ENCODE results near the gene GNG7. TPM values are rescaled to one million over a fixed set of nuclear protein-coding genes. Genes with fewer than 3 reads are reported as not detected.
A peak's percentile ranks its signal among the peaks of the same experiment; 100 is the strongest.
"Not testable (repeated sequence)": the region's sequence is repeated elsewhere in the genome, so short reads cannot be mapped to it uniquely, and the experiment has no call there.

Gene GNG7
- polyA plus RNA-seq, 3 donors = 1.1 to 1.6 (median 1.3) TPM

DNA sequence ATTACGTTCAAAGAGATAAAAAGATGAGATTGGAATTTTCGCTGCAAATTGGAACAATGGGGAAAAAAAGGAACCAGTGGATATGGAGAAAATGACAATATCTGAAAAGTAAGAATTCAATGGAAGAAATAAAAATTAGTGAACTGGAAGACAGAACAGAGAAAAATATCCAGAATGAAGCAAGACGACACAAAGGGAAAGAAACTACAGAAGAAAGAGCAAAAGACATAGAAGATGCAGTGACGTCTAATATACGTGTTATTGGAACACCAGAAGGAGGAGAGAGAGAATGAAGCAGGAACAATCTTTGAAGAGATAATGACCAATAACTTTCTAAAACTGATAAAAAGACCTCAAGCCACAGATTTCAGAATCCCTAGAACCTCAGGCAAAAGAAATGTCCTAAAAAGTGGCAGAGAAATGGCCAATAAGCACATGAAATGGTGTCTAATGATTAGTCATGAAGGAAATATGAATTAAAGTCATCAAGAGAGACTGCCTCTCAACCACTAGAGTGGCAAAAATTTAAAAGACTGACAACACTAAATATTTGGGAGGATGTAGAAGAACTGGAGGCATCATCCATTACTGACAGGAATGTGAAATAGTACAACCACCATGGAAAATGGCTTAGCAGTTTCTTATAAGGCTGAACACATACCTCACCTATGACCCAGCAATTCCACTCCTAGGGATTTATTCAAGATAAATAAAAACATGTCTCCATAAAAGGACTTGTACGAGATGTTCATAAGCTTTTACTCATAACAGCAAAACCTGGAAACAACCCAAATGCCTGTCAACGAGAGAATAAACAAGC lies 170.0 kb downstream of the GNG7 start:
- 100% methylated on average over 1 of the region's 7 CpGs for WGBS (ENCODE audit: insufficient coverage)
- TF ChIP-seq, protein P1, sequence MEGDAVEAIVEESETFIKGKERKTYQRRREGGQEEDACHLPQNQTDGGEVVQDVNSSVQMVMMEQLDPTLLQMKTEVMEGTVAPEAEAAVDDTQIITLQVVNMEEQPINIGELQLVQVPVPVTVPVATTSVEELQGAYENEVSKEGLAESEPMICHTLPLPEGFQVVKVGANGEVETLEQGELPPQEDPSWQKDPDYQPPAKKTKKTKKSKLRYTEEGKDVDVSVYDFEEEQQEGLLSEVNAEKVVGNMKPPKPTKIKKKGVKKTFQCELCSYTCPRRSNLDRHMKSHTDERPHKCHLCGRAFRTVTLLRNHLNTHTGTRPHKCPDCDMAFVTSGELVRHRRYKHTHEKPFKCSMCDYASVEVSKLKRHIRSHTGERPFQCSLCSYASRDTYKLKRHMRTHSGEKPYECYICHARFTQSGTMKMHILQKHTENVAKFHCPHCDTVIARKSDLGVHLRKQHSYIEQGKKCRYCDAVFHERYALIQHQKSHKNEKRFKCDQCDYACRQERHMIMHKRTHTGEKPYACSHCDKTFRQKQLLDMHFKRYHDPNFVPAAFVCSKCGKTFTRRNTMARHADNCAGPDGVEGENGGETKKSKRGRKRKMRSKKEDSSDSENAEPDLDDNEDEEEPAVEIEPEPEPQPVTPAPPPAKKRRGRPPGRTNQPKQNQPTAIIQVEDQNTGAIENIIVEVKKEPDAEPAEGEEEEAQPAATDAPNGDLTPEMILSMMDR (IDR thresholded peaks at IDR 0.05) = no peak
- Histone ChIP-seq H3K27ac (ENCODE audit: low read depth in 1 of 2, low read length in 2 of 2) (no peak overlapping the region), H2AFZ (ENCODE audit: insufficient read depth, low read depth, low read length, poor library complexity, severe bottlenecking) (no peak overlapping the region), H3K4me1 (ENCODE audit: control insufficient read depth in 1 of 2, insufficient read depth in 2 of 2, low read length in 2 of 2) (no peaks in the 10 kb centered on the region), H3K4me2 (replicated peaks; ENCODE audit: extremely low read depth, low read length, poor library complexity, severe bottlenecking) (no peak overlapping the region), H3K79me2 (ENCODE audit: insufficient read depth, low read length) (no peaks in the 10 kb centered on the region), H3K36me3 (replicated peaks in 1 of 2; ENCODE audit: control insufficient read depth in 1 of 2, insufficient read depth in 2 of 2, low read length in 2 of 2) (no peaks in the 10 kb centered on the region), H3K27me3 (ENCODE audit: control insufficient read depth in 2 of 2, insufficient read depth in 2 of 2, low read length in 2 of 2) (no peaks in the 10 kb centered on the region), H4K20me1 (ENCODE audit: insufficient read depth, low read length) (no peaks in the 10 kb centered on the region), H3K4me3 (replicated peaks in 1 of 3; ENCODE audit: low read depth in 2 of 3, low read length in 3 of 3) (no peak overlapping the region), H3K9ac (ENCODE audit: insufficient read depth, low read length, poor library complexity, severe bottlenecking) (no peak overlapping the region), H3K9me3 (replicated peaks in 1 of 2; ENCODE audit: control insufficient read depth in 1 of 2, insufficient read depth in 1 of 2, low read length in 2 of 2) (no peaks in the 10 kb centered on the region)
- Mint-ChIP-seq H3K27ac (no peak overlapping the region), H3K4me3 (no peak overlapping the region), H3K36me3 (no peaks in the 10 kb centered on the region), H3K9me3 (peaks cover 0 to 9% (median 2%) of the 10 kb centered on the region in 7 donors), H3K4me1 (peaks cover 6% of the 10 kb centered on the region), H3K27me3 (ENCODE audit: low read depth in 3 of 3) (peaks cover 0 to 1% (median 0%) of the 10 kb centered on the region in 3 donors)
- intact Hi-C loops (cut with micrococcal nuclease) = no loop called here
- no peak for DNase-seq

DNA sequence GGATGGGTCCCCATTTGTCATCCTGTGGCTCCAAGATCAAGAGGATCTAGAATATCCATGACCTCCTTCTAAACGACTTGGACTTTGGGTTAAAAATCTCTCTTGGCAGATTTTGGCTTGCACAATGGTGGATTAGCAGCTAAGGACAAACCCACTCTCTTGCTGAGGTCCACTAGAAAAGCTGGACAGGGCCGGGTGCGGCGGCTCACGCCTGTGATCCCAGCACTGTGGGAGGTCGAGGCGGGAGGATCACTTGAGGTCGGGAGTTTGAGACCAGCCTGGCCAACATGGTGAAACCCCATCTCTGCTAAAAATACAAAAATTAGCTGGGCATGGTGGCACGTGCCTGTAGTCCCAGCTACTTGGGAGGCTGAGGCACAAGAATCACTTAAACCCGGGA lies 172.6 kb downstream of the GNG7 start:
- H3K79me2 ChIP-seq (ENCODE audit: insufficient read depth, low read length); H3K9me3 ChIP-seq (replicated peaks in 1 of 2; ENCODE audit: control insufficient read depth in 1 of 2, insufficient read depth in 1 of 2, low read length in 2 of 2); DNase-seq; H3K27ac ChIP-seq (ENCODE audit: low read depth in 1 of 2, low read length in 2 of 2); H3K9ac ChIP-seq (ENCODE audit: insufficient read depth, low read length, poor library complexity, severe bottlenecking); H2AFZ ChIP-seq (ENCODE audit: insufficient read depth, low read depth, low read length, poor library complexity, severe bottlenecking); H4K20me1 ChIP-seq (ENCODE audit: insufficient read depth, low read length); H3K36me3 Mint-ChIP-seq; H3K9me3 Mint-ChIP-seq; H3K4me2 ChIP-seq (replicated peaks; ENCODE audit: extremely low read depth, low read length, poor library complexity, severe bottlenecking); H3K4me1 ChIP-seq (ENCODE audit: control insufficient read depth in 1 of 2, insufficient read depth in 2 of 2, low read length in 2 of 2); H3K4me3 ChIP-seq (replicated peaks in 1 of 3; ENCODE audit: low read depth in 2 of 3, low read length in 3 of 3); H3K27me3 ChIP-seq (ENCODE audit: control insufficient read depth in 2 of 2, insufficient read depth in 2 of 2, low read length in 2 of 2); H3K27me3 Mint-ChIP-seq (ENCODE audit: low read depth in 3 of 3); H3K36me3 ChIP-seq (replicated peaks in 1 of 2; ENCODE audit: control insufficient read depth in 1 of 2, insufficient read depth in 2 of 2, low read length in 2 of 2); H3K4me1 Mint-ChIP-seq; intact Hi-C loops (cut with micrococcal nuclease); H3K4me3 Mint-ChIP-seq: not testable (repeated sequence)
- H3K27ac Mint-ChIP-seq = peak overlapping the region in 2 of 7 donors; percentile 73 to 78
- WGBS (ENCODE audit: insufficient coverage) = 96% methylated on average over 7 of the region's 10 CpGs
